Testis (tissue), 3 donors: ENCODE data around the gene TXNRD1. TPM values are rescaled to one million over a fixed set of nuclear protein-coding genes. Genes with fewer than 3 reads are reported as not detected.
"Not testable (repeated sequence)": the region's sequence is repeated elsewhere in the genome, so short reads cannot be mapped to it uniquely, and the experiment has no call there.

Experiments used
- DNase-seq: peaks from one replicate; pipeline ENCODE4 v3.0.0-alpha.2; 2019
- H3K27ac ChIP-seq, 2 donors: fragments of 200-600 bp; sonication (generic); one replicate each; pipeline ENCODE4 v1.5.1; 2019
- H3K27me3 ChIP-seq: fragments of 200-600 bp; sonication (generic); one replicate; pipeline ENCODE4 v1.5.1; 2019
- H3K36me3 ChIP-seq: fragments of 200-600 bp; sonication (generic); one replicate; pipeline ENCODE4 v1.5.1; 2017; ENCODE audit warnings: low read depth; ENCODE audit errors: missing control alignments
- H3K4me1 ChIP-seq: fragments of 200-600 bp; sonication (generic); one replicate; pipeline ENCODE4 v1.5.1; 2019
- H3K4me3 ChIP-seq, 2 donors: fragments of 200-600 bp; sonication (generic); one replicate each; pipeline ENCODE4 v1.5.1; 2017 to 2019
- H3K9me3 ChIP-seq: fragments of 200-600 bp; sonication (generic); one replicate; pipeline ENCODE4 v1.5.1; 2017
- POLR2A ChIP-seq: fragments of 450-650 bp; IDR thresholded peaks from one replicate; pipeline ENCODE4 v1.6.1; 2017; ENCODE audit warnings: antibody characterized with exemption, mild to moderate bottlenecking, moderate library complexity
- WGBS, 2 donors: methylation state at CpG; one replicate each; pipeline ENCODE4 v1.1.5; 2018; 5-methylcytosine and 5-hydroxymethylcytosine counted together
- intact Hi-C: fragments of 100-400 bp; cut with DNase I; formaldehyde crosslinking; loops from one replicate; pipeline ENCODE4 v1.15.1; 2023; ENCODE audit warnings: low total_unique reads
- polyA plus RNA-seq: library from polyadenylated mRNA; stranded (reverse); fragments of 350-450 nt; fragmentation: Illumina TruSeq; extraction: RNeasy Lipid Tissue Mini Kit (QIAGEN cat#74804); gene quantifications from one replicate; pipeline ENCODE4 v1.2.3, GENCODE V29; 2014; ENCODE audit warnings: low read depth, low replicate concordance; ENCODE audit not compliant: insufficient read depth
- total RNA-seq, 2 donors: library from RNA; depleted of rRNA; stranded (reverse); fragments of >200 nt; gene quantifications; one replicate each; pipeline ENCODE4 v1.2.3, GENCODE V29; 2016
- TF ChIP-seq, protein P1 (sequence below), 3 experiments: fragments of 450-650 bp in 2 of 3; fragments of 200-600 bp in 1 of 3; sonication (generic) in 1 of 3; IDR thresholded peaks; one replicate each; pipeline ENCODE4 v1.5.1; 2016 to 2019; ENCODE audit warnings: antibody characterized with exemption in 3 of 3, mild to moderate bottlenecking in 2 of 3, moderate library complexity in 1 of 3

The TXNRD1 gene
- total and polyA plus RNA-seq, 3 donors from 2014 or later: 67.8 to 110 (median 96.2) TPM

GRCh38 chr12:104168596-104168995 is 47.0 kb upstream of the TXNRD1 start:
- no peak for DNase-seq
- 92 to 97% methylated on average over 5 of the region's 5 CpGs for WGBS, 2 donors
- no peaks in the 10 kb centered on the region for H3K36me3 ChIP-seq
- no peak overlapping the region for H3K4me3 ChIP-seq
- intact Hi-C loops: no loop called here
- no peak for TF ChIP-seq POLR2A
- TF ChIP-seq, protein P1, sequence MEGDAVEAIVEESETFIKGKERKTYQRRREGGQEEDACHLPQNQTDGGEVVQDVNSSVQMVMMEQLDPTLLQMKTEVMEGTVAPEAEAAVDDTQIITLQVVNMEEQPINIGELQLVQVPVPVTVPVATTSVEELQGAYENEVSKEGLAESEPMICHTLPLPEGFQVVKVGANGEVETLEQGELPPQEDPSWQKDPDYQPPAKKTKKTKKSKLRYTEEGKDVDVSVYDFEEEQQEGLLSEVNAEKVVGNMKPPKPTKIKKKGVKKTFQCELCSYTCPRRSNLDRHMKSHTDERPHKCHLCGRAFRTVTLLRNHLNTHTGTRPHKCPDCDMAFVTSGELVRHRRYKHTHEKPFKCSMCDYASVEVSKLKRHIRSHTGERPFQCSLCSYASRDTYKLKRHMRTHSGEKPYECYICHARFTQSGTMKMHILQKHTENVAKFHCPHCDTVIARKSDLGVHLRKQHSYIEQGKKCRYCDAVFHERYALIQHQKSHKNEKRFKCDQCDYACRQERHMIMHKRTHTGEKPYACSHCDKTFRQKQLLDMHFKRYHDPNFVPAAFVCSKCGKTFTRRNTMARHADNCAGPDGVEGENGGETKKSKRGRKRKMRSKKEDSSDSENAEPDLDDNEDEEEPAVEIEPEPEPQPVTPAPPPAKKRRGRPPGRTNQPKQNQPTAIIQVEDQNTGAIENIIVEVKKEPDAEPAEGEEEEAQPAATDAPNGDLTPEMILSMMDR (IDR thresholded peaks at IDR 0.05): no peak
- H3K9me3 ChIP-seq: no peaks in the 10 kb centered on the region
- H3K27ac ChIP-seq: no peak overlapping the region
- H3K27me3 ChIP-seq: no peaks in the 10 kb centered on the region
- H3K4me1 ChIP-seq: no peaks in the 10 kb centered on the region

GRCh38 chr12:104171785-104172569 is 43.6 kb upstream of the TXNRD1 start:
- Histone ChIP-seq H3K27ac (no peak overlapping the region), H3K9me3 (no peaks in the 10 kb centered on the region), H3K27me3 (no peaks in the 10 kb centered on the region), H3K4me3 (peak overlapping the region in 1 of 2 donors; percentile 7), H3K36me3 (no peaks in the 10 kb centered on the region), H3K4me1 (no peaks in the 10 kb centered on the region)
- TF ChIP-seq, protein P1 (IDR thresholded peaks at IDR 0.05): no peak
- no peak for TF ChIP-seq POLR2A
- DNase-seq: peak; percentile 35
- 71% methylated on average over 25 to 28 of the region's 28 CpGs for WGBS, 2 donors
- intact Hi-C loops: no loop called here

DNA sequence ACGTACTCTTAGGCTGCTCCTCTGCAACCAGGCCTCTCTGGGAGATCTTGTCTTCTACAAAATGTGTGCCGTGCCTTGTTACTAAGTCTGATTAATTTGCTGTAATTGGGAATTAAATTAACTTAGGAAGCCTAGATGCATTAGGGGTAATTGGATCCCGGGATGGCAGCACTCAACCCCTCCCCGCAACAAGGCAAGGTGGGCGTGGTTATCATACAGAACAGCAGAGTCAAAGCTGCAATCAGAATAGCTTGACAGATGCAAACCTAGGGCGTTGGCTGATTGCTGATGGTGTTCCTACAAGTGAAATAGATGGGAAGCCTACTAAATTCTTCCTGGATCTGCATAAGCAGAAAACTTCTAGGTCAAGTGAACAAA is 43.0 kb upstream of the TXNRD1 start:
- no peaks in the 10 kb centered on the region for H3K9me3 ChIP-seq
- H3K27me3 ChIP-seq: no peaks in the 10 kb centered on the region
- DNase-seq: no peak
- H3K4me3 ChIP-seq: peak overlapping the region in 1 of 2 donors; percentile 6
- 69% methylated on average over 6 of the region's 6 CpGs for WGBS, 2 donors
- H3K4me1 ChIP-seq: no peaks in the 10 kb centered on the region
- TF ChIP-seq POLR2A: no peak
- intact Hi-C loops: no loop called here
- H3K27ac ChIP-seq: no peak overlapping the region
- no peaks in the 10 kb centered on the region for H3K36me3 ChIP-seq

- H3K36me3 ChIP-seq, H3K27me3 ChIP-seq, H3K4me1 ChIP-seq, H3K4me3 ChIP-seq, H3K9me3 ChIP-seq, DNase-seq, intact Hi-C loops, H3K27ac ChIP-seq: not testable (repeated sequence)
- WGBS, 2 donors: 97% methylated on average over 5 of the region's 5 CpGs
Observed at GRCh38 chr12:104173804-104174203, 41.8 kb upstream of the TXNRD1 start.

GRCh38 chr12:104175726-104176247 is 39.8 kb upstream of the TXNRD1 start:
- Histone ChIP-seq H3K36me3 (no peaks in the 10 kb centered on the region), H3K27ac (no peak overlapping the region), H3K27me3 (no peaks in the 10 kb centered on the region), H3K9me3 (no peaks in the 10 kb centered on the region), H3K4me3 (no peak overlapping the region), H3K4me1 (peaks cover 4% of the 10 kb centered on the region)
- intact Hi-C loops: no loop called here
- 81 to 87% methylated on average over 8 to 10 of the region's 10 CpGs for WGBS, 2 donors
- DNase-seq: no peak
- TF ChIP-seq, protein P1 (IDR thresholded peaks at IDR 0.05): no peak
- TF ChIP-seq POLR2A: no peak

DNA sequence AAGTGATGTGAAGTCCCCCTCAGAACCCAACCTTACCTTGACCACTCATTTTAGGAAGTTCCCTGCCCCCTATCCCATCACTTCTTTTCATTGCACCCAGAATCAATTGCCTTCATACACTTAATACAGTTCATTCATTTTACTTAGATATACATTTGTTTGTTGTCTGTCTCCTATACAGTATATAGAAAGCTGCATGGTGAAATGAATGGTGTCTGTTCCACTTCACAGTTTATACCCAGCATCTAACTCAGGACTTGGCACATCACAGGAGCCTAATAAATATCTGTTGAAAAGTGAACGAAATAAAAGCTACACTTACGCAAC is 38.3 kb upstream of the TXNRD1 start:
- peaks cover 4% of the 10 kb centered on the region for H3K4me1 ChIP-seq
- H3K9me3 ChIP-seq: no peaks in the 10 kb centered on the region
- H3K36me3 ChIP-seq: no peaks in the 10 kb centered on the region
- H3K4me3 ChIP-seq: no peak overlapping the region
- intact Hi-C loops: no loop called here
- no peaks in the 10 kb centered on the region for H3K27me3 ChIP-seq
- no peak for TF ChIP-seq POLR2A
- TF ChIP-seq, protein P1 (IDR thresholded peaks at IDR 0.05): no peak
- WGBS, 2 donors: 27 to 30% methylated on average over 2 of the region's 2 CpGs
- no peak overlapping the region for H3K27ac ChIP-seq
- no peak for DNase-seq
